BE2C (cell line): ENCODE measurements around the gene COG7.

Experiments used
- DNase-seq: peaks from one replicate; pipeline ENCODE4 v3.0.0-alpha.2; 2020
- H3K27me3 ChIP-seq: fragments of 250-450 bp; sonication (Bioruptor Pico); 2 replicates; pipeline ENCODE4 v1.5.1; 2020; ENCODE audit warnings: mild to moderate bottlenecking
- H3K36me3 ChIP-seq: fragments of 250-450 bp; sonication (Bioruptor Pico); 2 replicates; pipeline ENCODE4 v1.5.1; 2020; ENCODE audit warnings: mild to moderate bottlenecking
- H3K4me1 ChIP-seq: fragments of 250-450 bp; sonication (Bioruptor Pico); 2 replicates; pipeline ENCODE4 v1.5.1; 2020
- H3K4me3 ChIP-seq: 2 replicates; pipeline ENCODE4 v1.5.1; 2011; ENCODE audit warnings: low read depth, low read length
- H3K9me3 ChIP-seq: fragments of 250-450 bp; sonication (Bioruptor Pico); 2 replicates; pipeline ENCODE4 v1.5.1; 2020
- TF ChIP-seq, protein P1 (sequence below): IDR thresholded peaks from 2 replicates; pipeline ENCODE4 v1.5.1; 2012; ENCODE audit warnings: mild to moderate bottlenecking, low read depth, low read length

COG7 gene

DNA sequence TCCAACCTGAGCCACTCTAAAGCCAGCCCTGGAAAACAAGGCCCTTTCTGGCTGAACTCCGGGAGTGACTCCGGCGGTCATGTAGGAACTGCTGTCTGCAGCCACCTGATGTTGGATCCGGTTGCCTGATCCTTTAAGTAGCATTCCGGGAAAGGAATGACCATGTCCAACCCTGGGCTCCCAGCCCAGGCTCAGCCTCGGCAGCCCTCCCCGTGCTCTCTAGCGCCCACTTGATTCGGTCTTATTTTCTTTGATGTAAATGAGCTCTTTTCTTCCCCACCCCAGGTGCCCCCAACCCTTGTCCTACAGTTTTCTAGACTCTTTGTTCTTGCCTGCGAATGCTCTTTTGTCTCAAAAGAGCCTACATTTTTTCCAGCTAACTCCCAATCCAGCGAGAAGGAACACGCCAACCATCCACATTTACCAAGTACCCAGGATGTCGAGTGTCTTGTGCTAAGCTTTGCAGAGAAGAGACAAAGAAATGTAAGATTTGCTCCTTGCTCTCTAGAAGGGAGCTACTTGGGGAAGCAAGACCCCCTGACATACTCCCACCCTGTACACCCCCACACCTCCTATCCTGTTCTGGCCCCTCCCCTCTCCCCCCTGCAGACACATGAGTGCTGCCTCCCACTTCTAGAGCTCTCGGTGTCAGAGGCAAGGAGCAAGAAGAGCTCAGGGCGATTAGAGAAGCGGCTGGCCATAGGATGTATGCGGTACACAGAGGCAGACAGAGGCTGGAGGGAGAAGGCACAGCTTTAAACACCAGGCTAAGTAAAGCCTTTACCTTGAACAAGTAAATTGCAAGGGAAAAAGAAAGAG, 53.8 kb downstream of the COG7 start:
- Histone ChIP-seq H3K9me3 (no peaks in the 10 kb centered on the region), H3K4me1 (no peaks in the 10 kb centered on the region), H3K36me3 (peaks cover 23% of the 10 kb centered on the region), H3K4me3 (no peak overlapping the region), H3K27me3 (no peaks in the 10 kb centered on the region)
- DNase-seq = no peak
- TF ChIP-seq, protein P1, sequence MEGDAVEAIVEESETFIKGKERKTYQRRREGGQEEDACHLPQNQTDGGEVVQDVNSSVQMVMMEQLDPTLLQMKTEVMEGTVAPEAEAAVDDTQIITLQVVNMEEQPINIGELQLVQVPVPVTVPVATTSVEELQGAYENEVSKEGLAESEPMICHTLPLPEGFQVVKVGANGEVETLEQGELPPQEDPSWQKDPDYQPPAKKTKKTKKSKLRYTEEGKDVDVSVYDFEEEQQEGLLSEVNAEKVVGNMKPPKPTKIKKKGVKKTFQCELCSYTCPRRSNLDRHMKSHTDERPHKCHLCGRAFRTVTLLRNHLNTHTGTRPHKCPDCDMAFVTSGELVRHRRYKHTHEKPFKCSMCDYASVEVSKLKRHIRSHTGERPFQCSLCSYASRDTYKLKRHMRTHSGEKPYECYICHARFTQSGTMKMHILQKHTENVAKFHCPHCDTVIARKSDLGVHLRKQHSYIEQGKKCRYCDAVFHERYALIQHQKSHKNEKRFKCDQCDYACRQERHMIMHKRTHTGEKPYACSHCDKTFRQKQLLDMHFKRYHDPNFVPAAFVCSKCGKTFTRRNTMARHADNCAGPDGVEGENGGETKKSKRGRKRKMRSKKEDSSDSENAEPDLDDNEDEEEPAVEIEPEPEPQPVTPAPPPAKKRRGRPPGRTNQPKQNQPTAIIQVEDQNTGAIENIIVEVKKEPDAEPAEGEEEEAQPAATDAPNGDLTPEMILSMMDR = no peak

DNA sequence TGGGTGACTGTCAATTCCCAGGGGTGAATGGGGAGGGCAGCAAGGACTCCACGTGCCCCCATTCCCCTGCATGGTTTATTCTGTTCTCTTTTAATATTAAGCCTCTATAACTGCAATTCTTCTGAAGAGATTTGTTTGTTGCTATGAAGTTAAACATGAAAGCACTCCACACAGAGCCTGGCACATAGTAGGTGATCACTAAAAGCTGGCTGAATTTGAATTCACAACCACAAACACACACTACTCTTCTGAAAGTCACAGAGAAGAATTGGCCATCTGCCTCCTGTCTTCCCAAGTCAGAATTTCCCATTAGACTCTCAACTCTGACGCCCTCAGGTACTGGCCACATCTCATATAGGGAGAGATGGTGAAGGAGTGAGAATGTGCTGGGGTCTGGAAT, 55.5 kb downstream of the COG7 start:
- TF ChIP-seq, protein P1 = no peak
- no peaks in the 10 kb centered on the region for H3K27me3 ChIP-seq
- H3K4me3 ChIP-seq = no peak overlapping the region
- H3K4me1 ChIP-seq = no peaks in the 10 kb centered on the region
- H3K36me3 ChIP-seq = peaks cover 21% of the 10 kb centered on the region
- H3K9me3 ChIP-seq = no peaks in the 10 kb centered on the region
- DNase-seq = no peak

DNA sequence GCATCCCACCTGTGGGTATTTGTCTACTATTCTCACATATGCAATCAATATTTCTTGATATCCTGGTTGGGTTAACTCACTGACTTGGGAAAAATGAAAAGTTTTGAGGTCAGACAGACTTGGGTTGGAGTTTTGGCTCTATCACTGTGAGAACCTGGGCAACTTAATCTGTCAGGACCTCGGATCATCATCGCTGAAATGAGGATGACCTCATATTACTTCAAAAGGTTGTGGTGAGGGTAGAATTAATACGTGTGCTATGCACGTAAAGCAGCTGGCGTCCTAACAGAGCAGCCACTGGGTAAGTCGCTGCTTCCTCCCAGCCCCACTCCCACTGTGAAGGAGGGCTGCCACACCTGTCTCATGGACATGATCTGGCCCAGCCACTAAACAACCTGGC, 57.3 kb downstream of the COG7 start:
- TF ChIP-seq, protein P1 = no peak
- Histone ChIP-seq H3K9me3 (no peaks in the 10 kb centered on the region), H3K36me3 (peaks cover 22% of the 10 kb centered on the region), H3K27me3 (no peaks in the 10 kb centered on the region), H3K4me1 (no peaks in the 10 kb centered on the region), H3K4me3 (no peak overlapping the region)
- DNase-seq = no peak

DNA sequence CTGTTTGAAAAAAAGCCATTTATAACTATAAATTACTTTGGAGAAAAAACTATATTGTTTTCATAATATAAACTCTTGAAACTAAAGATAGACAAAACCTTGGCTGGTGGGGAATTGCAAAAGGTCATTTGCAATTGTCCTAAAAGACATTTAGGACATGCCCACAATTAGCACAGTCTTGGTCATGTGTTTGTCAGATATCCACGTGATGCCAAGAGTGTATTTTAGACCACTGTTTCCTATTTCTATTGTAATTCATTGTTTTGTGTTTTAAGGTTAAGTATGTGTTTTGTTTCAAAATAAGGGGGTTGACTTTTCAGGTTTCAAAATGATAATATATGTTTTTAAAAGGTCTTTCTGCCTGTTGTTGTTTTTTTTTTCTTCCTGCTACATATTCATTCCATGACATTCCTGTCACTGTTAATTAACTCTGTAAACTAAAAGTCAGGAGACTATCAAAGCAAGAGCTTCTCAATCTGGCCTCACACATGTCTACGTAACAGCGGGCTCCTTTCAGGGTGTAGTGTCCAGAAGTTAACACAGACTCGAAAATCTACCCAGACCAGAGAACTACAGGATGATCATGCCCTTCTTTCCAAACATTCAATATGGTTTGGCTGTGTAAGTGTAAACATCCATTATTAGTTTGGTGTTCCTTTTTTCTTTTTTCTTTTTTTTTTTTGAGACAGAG, 58.7 kb downstream of the COG7 start:
- H3K4me3 ChIP-seq = no peak overlapping the region
- TF ChIP-seq, protein P1 = no peak
- no peak for DNase-seq
- H3K9me3 ChIP-seq = no peaks in the 10 kb centered on the region
- no peaks in the 10 kb centered on the region for H3K4me1 ChIP-seq
- peaks cover 17% of the 10 kb centered on the region for H3K36me3 ChIP-seq
- no peaks in the 10 kb centered on the region for H3K27me3 ChIP-seq

DNA sequence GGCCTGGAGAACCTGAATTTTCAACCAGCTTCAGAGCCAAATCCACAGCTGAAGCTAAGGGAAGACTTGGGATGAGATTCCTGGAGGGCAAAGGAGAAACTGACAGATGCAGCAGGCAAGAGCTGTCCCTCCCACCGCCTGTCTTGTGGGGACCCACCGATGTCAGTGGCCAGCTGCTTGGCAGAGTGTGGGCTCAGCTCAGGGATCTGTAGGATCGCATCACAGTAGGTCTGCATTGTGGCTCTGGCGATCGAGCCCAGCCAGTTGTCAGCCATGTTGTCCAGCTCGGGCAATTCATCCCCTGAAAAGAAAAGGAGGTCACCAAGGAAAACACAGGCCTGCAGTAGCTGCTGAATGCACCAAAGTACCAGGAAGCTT, 60.8 kb downstream of the COG7 start:
- TF ChIP-seq, protein P1 = no peak
- Histone ChIP-seq H3K9me3 (no peaks in the 10 kb centered on the region), H3K36me3 (peaks cover 12% of the 10 kb centered on the region), H3K27me3 (no peaks in the 10 kb centered on the region), H3K4me3 (no peak overlapping the region), H3K4me1 (no peaks in the 10 kb centered on the region)
- no peak for DNase-seq
